Liver (tissue), 9 donors: ENCODE results near the gene HRC. TPM values are rescaled to one million over a fixed set of nuclear protein-coding genes. Genes with fewer than 3 reads are reported as not detected.

Source experiments
- DNase-seq: peaks from one replicate; pipeline ENCODE4 v3.0.0-alpha.2; 2017; ENCODE audit warnings: low spot score
- H3K27ac ChIP-seq, 2 donors: one replicate each; pipeline ENCODE4 v1.7.0; 2013; ENCODE audit warnings: inconsistent platforms in 2 of 2, low read length in 2 of 2, control low read depth in 1 of 2, low read depth in 1 of 2, mild to moderate bottlenecking in 1 of 2
- H3K27me3 ChIP-seq, 4 donors: one replicate each; pipeline versions ENCODE4 v1.6.1 to v1.7.0; 2013; ENCODE audit warnings: low read length in 3 of 4, inconsistent platforms in 1 of 4, mild to moderate bottlenecking in 1 of 4, moderate library complexity in 1 of 4; ENCODE audit not compliant: control insufficient read depth in 4 of 4, insufficient read depth in 4 of 4
- H3K36me3 ChIP-seq, 4 donors: one replicate each; pipeline versions ENCODE4 v1.6.1 to v1.7.0; 2013; ENCODE audit warnings: low read length in 3 of 4, mild to moderate bottlenecking in 3 of 4, low read depth in 1 of 4, moderate library complexity in 1 of 4; ENCODE audit not compliant: control insufficient read depth in 4 of 4, insufficient read depth in 3 of 4
- H3K4me1 ChIP-seq, 4 donors: one replicate each; pipeline versions ENCODE4 v1.6.1 to v1.7.0; 2013; ENCODE audit warnings: low read length in 3 of 4, mild to moderate bottlenecking in 3 of 4, moderate library complexity in 1 of 4; ENCODE audit not compliant: control insufficient read depth in 4 of 4, insufficient read depth in 4 of 4
- H3K4me3 ChIP-seq, 3 donors: one replicate each; pipeline versions ENCODE4 v1.6.1 to v1.7.0; 2013; ENCODE audit warnings: low read length in 3 of 3, control low read depth in 1 of 3, low read depth in 1 of 3, mild to moderate bottlenecking in 1 of 3
- H3K9ac ChIP-seq, 2 donors: one replicate each; pipeline ENCODE4 v1.7.0; 2013; ENCODE audit warnings: low read length in 2 of 2, mild to moderate bottlenecking in 2 of 2, moderate library complexity in 2 of 2, control low read depth in 1 of 2, low read depth in 1 of 2
- H3K9me3 ChIP-seq, 4 donors: one replicate each; pipeline versions ENCODE4 v1.6.1 to v1.7.0; 2013; ENCODE audit warnings: low read length in 3 of 4; ENCODE audit not compliant: control insufficient read depth in 4 of 4
- EGR1 ChIP-seq, 2 donors: IDR thresholded peaks; 2 replicates each; pipeline ENCODE4 v1.6.1; 2016 to 2018; ENCODE audit warnings: antibody characterized with exemption in 2 of 2, low read depth in 2 of 2
- FOXA1 ChIP-seq: IDR thresholded peaks from 2 replicates; pipeline ENCODE4 v1.6.1; 2016; ENCODE audit warnings: antibody characterized with exemption
- FOXA2 ChIP-seq: IDR thresholded peaks from 2 replicates; pipeline ENCODE4 v1.6.1; 2016; ENCODE audit warnings: antibody characterized with exemption
- GABPA ChIP-seq, 2 donors: IDR thresholded peaks in 1 of 2; conservative IDR thresholded peaks in 1 of 2; 2 replicates each; pipeline ENCODE4 v1.6.1; 2016; ENCODE audit warnings: antibody characterized with exemption in 2 of 2, mild to moderate bottlenecking in 1 of 2, moderate library complexity in 1 of 2
- HNF4A ChIP-seq, 2 donors: conservative IDR thresholded peaks; 2 replicates each; pipeline ENCODE4 v1.6.1; 2016; ENCODE audit warnings: antibody characterized with exemption in 2 of 2, mild to moderate bottlenecking in 2 of 2
- HNF4G ChIP-seq: IDR thresholded peaks from 2 replicates; pipeline ENCODE4 v1.6.1; 2016; ENCODE audit warnings: antibody characterized with exemption
- JUND ChIP-seq, 2 donors: IDR thresholded peaks; 2 replicates each; pipeline ENCODE4 v1.6.1; 2016; ENCODE audit warnings: antibody characterized with exemption in 2 of 2
- NR2F2 ChIP-seq: IDR thresholded peaks from 2 replicates; pipeline ENCODE4 v1.6.1; 2016; ENCODE audit warnings: antibody characterized with exemption
- RAD21 ChIP-seq, 2 donors: IDR thresholded peaks; 2 replicates each; pipeline ENCODE4 v1.6.1; 2016; ENCODE audit warnings: antibody characterized with exemption in 2 of 2, mild to moderate bottlenecking in 2 of 2
- RXRA ChIP-seq, 2 donors: IDR thresholded peaks; 2 replicates each; pipeline ENCODE4 v1.6.1; 2017 to 2018; ENCODE audit warnings: antibody characterized with exemption in 2 of 2, mild to moderate bottlenecking in 1 of 2
- SP1 ChIP-seq: IDR thresholded peaks from 2 replicates; pipeline ENCODE4 v1.6.1; 2018; ENCODE audit warnings: antibody characterized with exemption, mild to moderate bottlenecking
- TAF1 ChIP-seq: conservative IDR thresholded peaks from 2 replicates; pipeline ENCODE4 v1.6.1; 2016; ENCODE audit warnings: antibody characterized with exemption, mild to moderate bottlenecking
- YY1 ChIP-seq: IDR thresholded peaks from 2 replicates; pipeline ENCODE4 v1.6.1; 2016; ENCODE audit warnings: antibody characterized with exemption, mild to moderate bottlenecking
- WGBS: extraction: QIAGEN DNeasy Blood & Tissue Kit; methylation state at CpG from one replicate; pipeline ENCODE4 v1.1.7; 2013; 5-methylcytosine and 5-hydroxymethylcytosine counted together
- polyA plus RNA-seq, 2 donors: library from polyadenylated mRNA; stranded (reverse) in 1 of 2; unstranded in 1 of 2; fragments of 200-250 nt in 1 of 2; fragments of >200 nt in 1 of 2; fragmentation: Nextera tagmentation in 1 of 2; extraction: Ambion mirVana in 1 of 2; gene quantifications; one replicate each; pipeline versions ENCODE4 v1.2.1 to v1.2.3, GENCODE V29; 2013 to 2015
- total RNA-seq, 2 donors: library from RNA; depleted of rRNA; stranded (reverse); fragments of >200 nt; gene quantifications; one replicate each; pipeline ENCODE4 v1.2.3, GENCODE V29; 2014
- TF ChIP-seq, protein P1 (sequence below): IDR thresholded peaks from 2 replicates; pipeline ENCODE4 v1.6.1; 2016; ENCODE audit warnings: antibody characterized with exemption
- TF ChIP-seq, protein P2 (sequence below): fragments of 150-350 bp; IDR thresholded peaks from 2 replicates; pipeline ENCODE4 v1.5.1; 2017; ENCODE audit warnings: improper control_type of control experiment, low read depth, low read length; ENCODE audit not compliant: missing input control
- TF ChIP-seq, protein P3 (sequence below): IDR thresholded peaks from 2 replicates; pipeline ENCODE4 v1.6.1; 2016; ENCODE audit warnings: antibody characterized with exemption
- TF ChIP-seq, protein P4 (sequence below): IDR thresholded peaks from 2 replicates; pipeline ENCODE4 v1.6.1; 2016; ENCODE audit warnings: antibody characterized with exemption
- TF ChIP-seq, protein P5 (sequence below): IDR thresholded peaks from 2 replicates; pipeline ENCODE4 v1.6.1; 2016; ENCODE audit warnings: antibody characterized with exemption, mild to moderate bottlenecking
- donor health status: healthy.
- donor health status: healthy.
- donor health status: healthy.
- donor health status: healthy.
- donor health status: healthy.

HRC gene
- total and polyA plus RNA-seq, 4 donors, result 0.25 to 1.2 (median 0.84) TPM

DNA sequence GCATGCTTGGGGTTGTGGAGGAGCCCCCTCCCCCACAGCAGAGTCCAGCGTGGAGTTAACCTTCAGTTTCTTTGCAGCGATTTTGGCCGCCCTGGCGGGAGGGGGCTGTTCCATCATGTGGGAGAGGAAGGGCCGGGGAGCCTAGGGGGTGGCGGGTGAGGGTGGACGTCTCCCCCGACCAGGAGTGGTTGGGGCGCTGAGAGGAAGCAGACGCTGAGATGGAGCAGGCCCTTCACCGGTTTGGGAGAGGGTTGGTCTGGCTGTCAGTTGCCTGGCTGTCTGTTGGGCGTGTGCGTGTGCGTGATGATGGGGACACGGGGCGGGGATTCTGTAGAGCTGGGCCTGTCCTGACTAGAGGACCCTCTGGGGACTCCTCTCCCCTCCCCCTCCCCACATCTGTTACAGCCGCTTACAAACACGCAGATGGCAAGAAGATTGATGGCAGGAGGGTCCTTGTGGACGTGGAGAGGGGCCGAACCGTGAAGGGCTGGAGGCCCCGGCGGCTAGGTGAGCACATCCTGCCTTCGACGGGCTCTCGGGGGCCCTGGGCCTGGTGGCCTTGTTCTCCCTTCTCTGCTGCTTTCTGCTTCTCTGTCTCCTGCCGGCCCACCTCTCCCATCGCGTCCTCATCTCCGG lies 50.8 kb downstream of the HRC start:
- 91% methylated on average over 30 of the region's 30 CpGs for WGBS

More for the DNA sequence above, 50.8 kb downstream of the HRC start:
- no peak overlapping the region for H3K27ac ChIP-seq
- no peaks in the 10 kb centered on the region for H3K27me3 ChIP-seq
- no peak overlapping the region for H3K4me3 ChIP-seq
- H3K9me3 ChIP-seq, result no peaks in the 10 kb centered on the region
- H3K9ac ChIP-seq, result no peak overlapping the region
- TF ChIP-seq FOXA1 (no peak), TAF1 (no peak), GABPA (IDR thresholded peaks at IDR 0.05 in 1 of 2, conservative IDR thresholded peaks at IDR 0.05 in 1 of 2) (no peak), EGR1 (IDR thresholded peaks at IDR 0.05; ENCODE audit: low read depth in 2 of 2) (no peak), RXRA (IDR thresholded peaks at IDR 0.05) (no peak), YY1 (no peak), FOXA2 (no peak), HNF4G (no peak), RAD21 (IDR thresholded peaks at IDR 0.05) (no peak), JUND (IDR thresholded peaks at IDR 0.05) (no peak), HNF4A (conservative IDR thresholded peaks at IDR 0.05) (no peak), NR2F2 (no peak), SP1 (no peak)
- TF ChIP-seq, protein P1, sequence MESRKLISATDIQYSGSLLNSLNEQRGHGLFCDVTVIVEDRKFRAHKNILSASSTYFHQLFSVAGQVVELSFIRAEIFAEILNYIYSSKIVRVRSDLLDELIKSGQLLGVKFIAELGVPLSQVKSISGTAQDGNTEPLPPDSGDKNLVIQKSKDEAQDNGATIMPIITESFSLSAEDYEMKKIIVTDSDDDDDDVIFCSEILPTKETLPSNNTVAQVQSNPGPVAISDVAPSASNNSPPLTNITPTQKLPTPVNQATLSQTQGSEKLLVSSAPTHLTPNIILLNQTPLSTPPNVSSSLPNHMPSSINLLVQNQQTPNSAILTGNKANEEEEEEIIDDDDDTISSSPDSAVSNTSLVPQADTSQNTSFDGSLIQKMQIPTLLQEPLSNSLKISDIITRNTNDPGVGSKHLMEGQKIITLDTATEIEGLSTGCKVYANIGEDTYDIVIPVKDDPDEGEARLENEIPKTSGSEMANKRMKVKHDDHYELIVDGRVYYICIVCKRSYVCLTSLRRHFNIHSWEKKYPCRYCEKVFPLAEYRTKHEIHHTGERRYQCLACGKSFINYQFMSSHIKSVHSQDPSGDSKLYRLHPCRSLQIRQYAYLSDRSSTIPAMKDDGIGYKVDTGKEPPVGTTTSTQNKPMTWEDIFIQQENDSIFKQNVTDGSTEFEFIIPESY, result no peak
- TF ChIP-seq, protein P2, sequence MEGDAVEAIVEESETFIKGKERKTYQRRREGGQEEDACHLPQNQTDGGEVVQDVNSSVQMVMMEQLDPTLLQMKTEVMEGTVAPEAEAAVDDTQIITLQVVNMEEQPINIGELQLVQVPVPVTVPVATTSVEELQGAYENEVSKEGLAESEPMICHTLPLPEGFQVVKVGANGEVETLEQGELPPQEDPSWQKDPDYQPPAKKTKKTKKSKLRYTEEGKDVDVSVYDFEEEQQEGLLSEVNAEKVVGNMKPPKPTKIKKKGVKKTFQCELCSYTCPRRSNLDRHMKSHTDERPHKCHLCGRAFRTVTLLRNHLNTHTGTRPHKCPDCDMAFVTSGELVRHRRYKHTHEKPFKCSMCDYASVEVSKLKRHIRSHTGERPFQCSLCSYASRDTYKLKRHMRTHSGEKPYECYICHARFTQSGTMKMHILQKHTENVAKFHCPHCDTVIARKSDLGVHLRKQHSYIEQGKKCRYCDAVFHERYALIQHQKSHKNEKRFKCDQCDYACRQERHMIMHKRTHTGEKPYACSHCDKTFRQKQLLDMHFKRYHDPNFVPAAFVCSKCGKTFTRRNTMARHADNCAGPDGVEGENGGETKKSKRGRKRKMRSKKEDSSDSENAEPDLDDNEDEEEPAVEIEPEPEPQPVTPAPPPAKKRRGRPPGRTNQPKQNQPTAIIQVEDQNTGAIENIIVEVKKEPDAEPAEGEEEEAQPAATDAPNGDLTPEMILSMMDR, result no peak
- TF ChIP-seq, protein P3, sequence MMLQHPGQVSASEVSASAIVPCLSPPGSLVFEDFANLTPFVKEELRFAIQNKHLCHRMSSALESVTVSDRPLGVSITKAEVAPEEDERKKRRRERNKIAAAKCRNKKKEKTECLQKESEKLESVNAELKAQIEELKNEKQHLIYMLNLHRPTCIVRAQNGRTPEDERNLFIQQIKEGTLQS, result no peak
- TF ChIP-seq, protein P4, sequence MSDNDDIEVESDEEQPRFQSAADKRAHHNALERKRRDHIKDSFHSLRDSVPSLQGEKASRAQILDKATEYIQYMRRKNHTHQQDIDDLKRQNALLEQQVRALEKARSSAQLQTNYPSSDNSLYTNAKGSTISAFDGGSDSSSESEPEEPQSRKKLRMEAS, result no peak
- TF ChIP-seq, protein P5, sequence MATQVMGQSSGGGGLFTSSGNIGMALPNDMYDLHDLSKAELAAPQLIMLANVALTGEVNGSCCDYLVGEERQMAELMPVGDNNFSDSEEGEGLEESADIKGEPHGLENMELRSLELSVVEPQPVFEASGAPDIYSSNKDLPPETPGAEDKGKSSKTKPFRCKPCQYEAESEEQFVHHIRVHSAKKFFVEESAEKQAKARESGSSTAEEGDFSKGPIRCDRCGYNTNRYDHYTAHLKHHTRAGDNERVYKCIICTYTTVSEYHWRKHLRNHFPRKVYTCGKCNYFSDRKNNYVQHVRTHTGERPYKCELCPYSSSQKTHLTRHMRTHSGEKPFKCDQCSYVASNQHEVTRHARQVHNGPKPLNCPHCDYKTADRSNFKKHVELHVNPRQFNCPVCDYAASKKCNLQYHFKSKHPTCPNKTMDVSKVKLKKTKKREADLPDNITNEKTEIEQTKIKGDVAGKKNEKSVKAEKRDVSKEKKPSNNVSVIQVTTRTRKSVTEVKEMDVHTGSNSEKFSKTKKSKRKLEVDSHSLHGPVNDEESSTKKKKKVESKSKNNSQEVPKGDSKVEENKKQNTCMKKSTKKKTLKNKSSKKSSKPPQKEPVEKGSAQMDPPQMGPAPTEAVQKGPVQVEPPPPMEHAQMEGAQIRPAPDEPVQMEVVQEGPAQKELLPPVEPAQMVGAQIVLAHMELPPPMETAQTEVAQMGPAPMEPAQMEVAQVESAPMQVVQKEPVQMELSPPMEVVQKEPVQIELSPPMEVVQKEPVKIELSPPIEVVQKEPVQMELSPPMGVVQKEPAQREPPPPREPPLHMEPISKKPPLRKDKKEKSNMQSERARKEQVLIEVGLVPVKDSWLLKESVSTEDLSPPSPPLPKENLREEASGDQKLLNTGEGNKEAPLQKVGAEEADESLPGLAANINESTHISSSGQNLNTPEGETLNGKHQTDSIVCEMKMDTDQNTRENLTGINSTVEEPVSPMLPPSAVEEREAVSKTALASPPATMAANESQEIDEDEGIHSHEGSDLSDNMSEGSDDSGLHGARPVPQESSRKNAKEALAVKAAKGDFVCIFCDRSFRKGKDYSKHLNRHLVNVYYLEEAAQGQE, result no peak
- peaks cover 0 to 3% (median 0%) of the 10 kb centered on the region in 4 donors for H3K4me1 ChIP-seq
- DNase-seq, result no peak
- H3K36me3 ChIP-seq, result peaks cover 15 to 77% (median 36%) of the 10 kb centered on the region in 4 donors
